H7 (cell line): ENCODE measurements around the gene TMTC1. TPM values are rescaled to one million over a fixed set of nuclear protein-coding genes. Genes with fewer than 3 reads are reported as not detected.

Experiments used
- DNase-seq: peaks from one replicate; pipeline ENCODE4 v3.0.0; 2012
- H3K27me3 ChIP-seq: 2 replicates; pipeline ENCODE4 v1.6.0; 2011; ENCODE audit warnings: mild to moderate bottlenecking, low read length; ENCODE audit not compliant: control insufficient read depth, insufficient read depth
- H3K36me3 ChIP-seq: replicated peaks from 2 replicates; pipeline ENCODE4 v1.5.1; 2011; ENCODE audit warnings: low read length; ENCODE audit not compliant: control insufficient read depth, insufficient read depth
- H3K4me3 ChIP-seq: 2 replicates; pipeline ENCODE4 v1.5.1; 2011; ENCODE audit warnings: low read depth, mild to moderate bottlenecking, control low read depth, low read length, moderate library complexity; ENCODE audit not compliant: insufficient read depth
- total RNA-seq: library from RNA; depleted of rRNA; stranded (reverse); fragments of >200 nt; shearing (Covaris generic); gene quantifications from 2 replicates; pipeline ENCODE4 v1.2.3, GENCODE V29; 2014

Gene TMTC1
- total RNA-seq, 1 experiment from 2014 or later: 11.6 TPM

DNA sequence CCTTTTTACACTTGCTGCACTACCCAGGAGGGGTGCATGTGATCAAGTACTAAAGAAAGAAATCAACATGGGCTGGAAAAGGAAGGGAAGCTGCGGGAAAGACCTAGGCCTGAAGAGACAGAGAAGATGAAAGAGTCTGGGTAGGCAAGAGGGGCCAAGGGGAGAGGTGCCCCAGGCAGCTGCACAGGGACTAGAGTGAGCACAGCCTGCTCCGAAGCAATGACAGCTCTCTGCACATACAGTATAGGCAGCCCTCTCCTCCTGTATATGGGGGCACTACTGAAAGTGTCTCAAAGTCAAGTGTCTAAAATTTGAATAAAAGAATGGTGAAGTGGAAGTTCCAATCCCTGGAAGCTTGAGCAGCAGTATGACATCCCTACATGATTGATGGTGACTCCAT, 112.0 kb downstream of the TMTC1 start:
- no peaks in the 10 kb centered on the region for H3K27me3 ChIP-seq

DNA sequence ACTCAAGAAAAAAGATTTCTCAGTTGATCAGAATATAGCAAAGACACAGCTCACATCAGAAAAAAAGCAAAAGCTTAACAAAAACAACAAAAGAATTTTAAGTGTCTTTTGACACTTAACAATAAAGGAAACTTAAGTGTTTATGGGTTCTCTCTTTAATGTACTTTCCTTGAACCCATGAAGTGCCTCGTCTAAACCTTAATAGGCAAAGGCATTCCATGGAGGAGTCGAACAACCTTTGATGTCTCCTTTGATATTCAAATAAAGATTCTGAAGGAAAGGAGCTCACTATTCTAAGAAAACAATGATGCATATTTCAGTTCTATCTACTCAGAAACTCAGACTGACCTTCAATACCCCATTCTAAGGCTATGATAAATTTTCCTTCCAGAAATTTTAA, 116.7 kb downstream of the TMTC1 start:
- no peak for DNase-seq
- no peaks in the 10 kb centered on the region for H3K27me3 ChIP-seq
- H3K36me3 ChIP-seq: no peaks in the 10 kb centered on the region
- H3K4me3 ChIP-seq: no peak overlapping the region

More for the DNA sequence above, 112.0 kb downstream of the TMTC1 start:
- DNase-seq: no peak
- Histone ChIP-seq H3K36me3 (no peaks in the 10 kb centered on the region), H3K4me3 (no peak overlapping the region)

- Histone ChIP-seq H3K36me3 (no peaks in the 10 kb centered on the region), H3K4me3 (no peak overlapping the region), H3K27me3 (no peaks in the 10 kb centered on the region)
- DNase-seq: no peak
Observed at GRCh38 chr12:29665107-29665506, 118.6 kb downstream of the TMTC1 start.

GRCh38 chr12:29662734-29663323, 120.9 kb downstream of the TMTC1 start:
- DNase-seq: no peak
- Histone ChIP-seq H3K4me3 (no peak overlapping the region), H3K27me3 (no peaks in the 10 kb centered on the region), H3K36me3 (no peaks in the 10 kb centered on the region)

DNA sequence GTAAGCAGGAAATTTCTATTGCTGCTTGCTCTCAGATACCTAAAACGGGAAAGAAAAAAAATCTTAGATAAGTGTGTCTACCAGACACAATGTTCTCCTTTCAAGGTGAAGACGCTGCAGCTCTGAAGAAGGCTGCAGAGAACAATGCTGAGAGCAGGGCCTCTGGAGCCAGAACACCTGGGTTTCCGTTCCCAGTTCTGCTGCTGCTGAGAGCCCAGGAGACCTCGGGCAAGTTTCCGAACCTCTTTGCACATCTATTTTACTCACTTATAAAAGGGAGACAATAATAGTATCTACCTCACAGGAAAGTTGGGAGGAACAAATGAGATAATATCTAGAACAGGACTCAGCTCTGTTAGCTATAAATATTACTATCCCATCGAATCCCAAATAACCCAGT, 122.9 kb downstream of the TMTC1 start:
- DNase-seq: no peak
- H3K4me3 ChIP-seq: no peak overlapping the region
- H3K36me3 ChIP-seq: no peaks in the 10 kb centered on the region
- H3K27me3 ChIP-seq: no peaks in the 10 kb centered on the region

DNA sequence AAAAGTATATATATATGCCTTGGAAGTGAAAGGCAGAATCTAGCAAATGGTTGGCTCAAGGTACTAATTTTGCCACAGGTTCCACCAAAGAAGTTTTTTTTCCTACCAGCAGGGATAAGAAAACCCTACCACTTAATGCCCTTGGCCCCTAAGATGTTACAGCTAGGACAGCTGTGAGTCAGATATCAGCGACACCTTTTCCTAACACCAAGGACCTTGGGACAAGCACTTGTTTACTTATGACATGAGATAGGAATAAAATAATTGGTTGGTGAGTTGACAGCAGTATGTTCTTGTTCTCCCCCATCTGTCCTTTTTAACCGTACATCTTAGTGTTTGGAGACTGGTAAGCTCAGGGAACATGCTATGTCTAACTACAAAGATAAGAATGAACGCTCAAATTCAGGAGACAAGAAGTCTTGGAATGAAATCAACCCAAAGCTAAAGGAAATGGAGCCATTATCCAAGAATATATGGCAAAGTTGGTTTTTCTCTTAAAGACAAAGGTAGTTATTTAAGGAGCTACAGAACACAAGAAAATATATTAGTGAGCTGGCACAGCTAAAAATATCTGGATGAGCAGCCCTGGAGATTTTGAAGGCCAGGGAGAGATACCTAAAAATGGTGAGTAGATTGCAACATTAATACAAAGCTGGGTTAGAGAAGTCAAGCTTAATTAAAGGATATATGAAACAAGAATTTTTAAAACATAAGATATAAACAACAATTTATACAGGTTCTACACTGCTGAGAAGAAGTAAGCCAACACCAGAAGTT, 126.8 kb downstream of the TMTC1 start:
- H3K27me3 ChIP-seq: no peaks in the 10 kb centered on the region
- H3K4me3 ChIP-seq: no peak overlapping the region
- H3K36me3 ChIP-seq: no peaks in the 10 kb centered on the region
- DNase-seq: no peak

DNA sequence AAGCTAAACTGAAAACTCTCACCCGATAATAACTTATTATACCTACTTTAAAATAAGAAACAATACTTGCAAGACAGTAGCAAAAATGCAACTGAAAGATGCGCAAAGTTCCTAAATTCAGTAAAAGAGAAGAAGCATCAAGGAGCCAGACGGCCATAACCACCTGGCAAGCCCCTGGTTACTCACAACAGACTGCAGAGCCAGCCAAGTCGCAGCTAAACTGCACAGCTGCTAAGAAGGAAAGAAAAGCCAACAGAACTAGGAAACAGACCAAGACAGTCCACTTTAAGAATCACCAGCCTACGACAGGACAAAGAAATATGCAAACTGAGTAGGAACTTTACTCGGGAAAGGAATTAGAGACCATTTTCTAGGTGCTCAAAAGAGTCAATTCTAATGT, 127.9 kb downstream of the TMTC1 start:
- no peak overlapping the region for H3K4me3 ChIP-seq
- H3K36me3 ChIP-seq: no peaks in the 10 kb centered on the region
- no peak for DNase-seq
- H3K27me3 ChIP-seq: no peaks in the 10 kb centered on the region

GRCh38 chr12:29653286-29653685, 130.5 kb downstream of the TMTC1 start:
- DNase-seq: no peak
- H3K4me3 ChIP-seq: no peak overlapping the region
- no peaks in the 10 kb centered on the region for H3K27me3 ChIP-seq
- no peaks in the 10 kb centered on the region for H3K36me3 ChIP-seq

- no peaks in the 10 kb centered on the region for H3K36me3 ChIP-seq
- no peak for DNase-seq
- no peak overlapping the region for H3K4me3 ChIP-seq
- H3K27me3 ChIP-seq: no peaks in the 10 kb centered on the region
Observed at GRCh38 chr12:29650371-29650770, 133.4 kb downstream of the TMTC1 start.

DNA sequence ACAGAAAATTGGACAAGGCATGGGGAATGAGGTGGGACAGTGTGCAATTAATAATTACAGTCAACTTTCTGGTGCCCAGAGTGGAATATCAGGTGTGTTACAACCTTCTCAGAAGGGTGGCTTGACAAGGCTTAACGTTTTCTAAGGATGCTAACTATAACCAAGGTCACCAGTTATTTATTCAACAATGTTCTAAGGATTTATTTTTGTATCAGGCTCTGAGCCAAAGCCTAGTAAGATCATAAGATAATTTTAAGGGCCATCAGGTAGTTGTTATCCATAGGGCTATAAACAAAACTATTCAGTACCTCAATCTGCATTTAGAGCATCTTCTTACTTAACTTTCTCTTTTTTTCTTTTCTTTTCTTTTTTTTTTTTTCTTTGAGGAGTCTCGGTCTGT, 134.0 kb downstream of the TMTC1 start:
- no peak for DNase-seq
- Histone ChIP-seq H3K36me3 (no peaks in the 10 kb centered on the region), H3K27me3 (no peaks in the 10 kb centered on the region), H3K4me3 (no peak overlapping the region)

GRCh38 chr12:29644536-29645162, 139.1 kb downstream of the TMTC1 start:
- no peaks in the 10 kb centered on the region for H3K36me3 ChIP-seq
- no peak overlapping the region for H3K4me3 ChIP-seq
- H3K27me3 ChIP-seq: no peaks in the 10 kb centered on the region
- DNase-seq: no peak

DNA sequence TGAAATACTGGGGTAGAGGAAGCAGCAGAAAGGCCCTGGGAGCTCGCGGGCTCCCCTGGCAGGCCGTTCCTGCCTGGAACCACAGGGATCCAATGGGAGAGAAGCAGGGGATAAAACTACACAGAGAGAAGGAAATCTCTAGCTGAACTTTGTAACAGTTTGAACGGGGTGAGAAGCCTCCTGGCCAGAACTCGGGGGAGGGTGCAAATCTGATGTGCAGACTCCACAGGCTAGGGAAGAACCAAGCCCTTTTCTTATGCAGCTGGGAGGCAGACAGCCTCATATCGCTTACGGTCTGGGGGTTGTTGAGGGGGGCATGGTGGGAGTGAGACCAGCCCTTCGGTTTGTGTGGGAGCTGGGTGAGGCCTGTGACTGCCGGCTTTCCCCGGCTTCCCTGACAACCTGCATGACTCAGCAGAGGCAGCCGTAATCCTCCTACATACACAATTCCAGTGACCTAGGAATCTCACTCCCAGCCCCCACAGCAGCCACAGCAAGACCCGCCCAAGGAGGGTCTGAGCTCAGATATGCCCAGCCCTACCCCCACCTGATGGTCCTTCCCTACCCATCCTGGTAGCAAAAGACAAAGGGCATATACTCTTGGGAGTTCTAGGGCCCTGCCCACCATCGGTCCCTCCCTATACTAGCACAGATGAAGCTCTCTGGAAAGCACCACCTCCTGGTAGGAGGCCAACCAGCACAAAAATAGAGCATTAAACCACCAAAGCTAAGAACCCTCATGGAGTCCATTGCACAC, 143.0 kb downstream of the TMTC1 start:
- DNase-seq: no peak
- Histone ChIP-seq H3K4me3 (no peak overlapping the region), H3K36me3 (no peaks in the 10 kb centered on the region), H3K27me3 (no peaks in the 10 kb centered on the region)

DNA sequence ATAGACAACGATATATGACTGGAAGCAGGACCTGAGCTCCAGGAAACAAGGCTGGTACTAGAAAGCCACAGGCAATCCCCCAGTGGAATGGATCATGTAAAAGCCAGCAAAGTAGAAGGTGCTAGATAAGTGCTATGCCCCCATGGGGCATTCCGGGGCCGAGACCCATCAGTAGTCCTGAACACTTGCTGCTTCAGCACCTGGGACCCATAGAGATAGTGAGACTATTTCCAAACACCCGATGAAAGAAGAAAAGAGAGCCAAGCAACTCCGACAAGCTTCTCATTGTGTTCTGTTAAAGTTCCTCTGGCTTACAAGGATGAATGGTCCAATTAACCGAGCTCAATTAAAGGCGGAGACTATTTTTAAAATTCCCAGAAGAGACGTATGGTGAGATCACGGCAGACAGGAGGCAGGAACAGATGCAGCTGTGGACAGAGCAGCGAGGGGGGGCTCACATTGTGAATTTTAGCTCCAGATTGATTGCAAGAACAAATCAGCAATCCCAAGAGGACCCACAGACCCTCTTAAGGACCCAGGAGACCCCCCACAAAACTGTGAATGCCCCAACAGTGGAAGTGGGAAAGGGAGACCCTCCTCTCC, 143.7 kb downstream of the TMTC1 start:
- no peak for DNase-seq
- H3K27me3 ChIP-seq: no peaks in the 10 kb centered on the region
- no peak overlapping the region for H3K4me3 ChIP-seq
- no peaks in the 10 kb centered on the region for H3K36me3 ChIP-seq

- H3K27me3 ChIP-seq: no peaks in the 10 kb centered on the region
- no peak overlapping the region for H3K4me3 ChIP-seq
- DNase-seq: no peak
- no peaks in the 10 kb centered on the region for H3K36me3 ChIP-seq
Observed at GRCh38 chr12:29638528-29638927, 145.2 kb downstream of the TMTC1 start.
